Activated CD8-positive, alpha-beta memory T cell treated with anti-CD3 and anti-CD28 coated beads for 1 hour (primary cell): ENCODE results near the gene ASAH2.

ENCODE experiments used
- DNase-seq, 2 donors: peaks; one replicate each; pipeline ENCODE4 v3.0.0-alpha.2; 2020; ENCODE audit warnings: low read depth in 1 of 2; ENCODE audit errors: extremely low read depth in 1 of 2

The ASAH2 gene

GRCh38 chr10:50210876-50211275 is 40.4 kb downstream of the ASAH2 start:
- no peak for DNase-seq
